Panc1 (cell line): ENCODE data around the gene DNAAF2.

ENCODE experiments used
- POLR2AphosphoS5 ChIP-seq: IDR thresholded peaks from 2 replicates; pipeline ENCODE4 v1.6.1; 2012; ENCODE audit warnings: mild to moderate bottlenecking, low read depth, low read length, moderate library complexity
- REST ChIP-seq, 2 experiments: IDR thresholded peaks; 2 replicates each; pipeline ENCODE4 v1.6.1; 2011 to 2012; ENCODE audit warnings: low read depth in 2 of 2, control low read depth in 1 of 2, low read length in 1 of 2, mild to moderate bottlenecking in 1 of 2, moderate library complexity in 1 of 2; ENCODE audit not compliant: insufficient read depth in 1 of 2
- SIN3A ChIP-seq: IDR thresholded peaks from 2 replicates; pipeline ENCODE4 v1.6.1; 2012; ENCODE audit warnings: low read depth, mild to moderate bottlenecking, low read length, moderate library complexity, borderline replicate concordance; ENCODE audit not compliant: insufficient read depth
- TCF7L2 ChIP-seq: IDR thresholded peaks from 2 replicates; pipeline ENCODE4 v1.6.1; 2011; ENCODE audit warnings: mild to moderate bottlenecking, low read depth, low read length, inconsistent platforms
- TF ChIP-seq, protein P1 (sequence below): fragments of 450-650 bp; IDR thresholded peaks from 2 replicates; pipeline ENCODE4 v1.5.1; 2017; ENCODE audit warnings: mild to moderate bottlenecking

DNA sequence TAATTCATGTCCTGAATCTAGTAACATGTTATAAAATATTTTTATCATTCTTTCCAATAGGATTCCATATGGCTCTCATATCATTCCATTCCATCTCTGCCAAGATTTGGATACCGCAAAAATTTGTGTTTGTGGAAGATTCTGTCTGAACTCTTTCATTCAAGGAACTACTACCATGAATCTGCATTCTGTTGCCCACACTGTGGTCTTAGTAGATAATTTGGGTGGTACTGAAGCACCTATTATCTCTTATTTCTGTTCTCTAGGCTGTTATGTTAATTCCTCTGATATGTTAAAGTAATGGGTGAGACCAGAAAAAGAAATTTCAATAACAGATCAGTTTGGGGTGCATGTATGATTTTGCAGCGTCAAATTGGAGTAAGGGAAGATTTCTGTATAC lies 20.8 kb downstream of the DNAAF2 start:
- TF ChIP-seq, protein P1, sequence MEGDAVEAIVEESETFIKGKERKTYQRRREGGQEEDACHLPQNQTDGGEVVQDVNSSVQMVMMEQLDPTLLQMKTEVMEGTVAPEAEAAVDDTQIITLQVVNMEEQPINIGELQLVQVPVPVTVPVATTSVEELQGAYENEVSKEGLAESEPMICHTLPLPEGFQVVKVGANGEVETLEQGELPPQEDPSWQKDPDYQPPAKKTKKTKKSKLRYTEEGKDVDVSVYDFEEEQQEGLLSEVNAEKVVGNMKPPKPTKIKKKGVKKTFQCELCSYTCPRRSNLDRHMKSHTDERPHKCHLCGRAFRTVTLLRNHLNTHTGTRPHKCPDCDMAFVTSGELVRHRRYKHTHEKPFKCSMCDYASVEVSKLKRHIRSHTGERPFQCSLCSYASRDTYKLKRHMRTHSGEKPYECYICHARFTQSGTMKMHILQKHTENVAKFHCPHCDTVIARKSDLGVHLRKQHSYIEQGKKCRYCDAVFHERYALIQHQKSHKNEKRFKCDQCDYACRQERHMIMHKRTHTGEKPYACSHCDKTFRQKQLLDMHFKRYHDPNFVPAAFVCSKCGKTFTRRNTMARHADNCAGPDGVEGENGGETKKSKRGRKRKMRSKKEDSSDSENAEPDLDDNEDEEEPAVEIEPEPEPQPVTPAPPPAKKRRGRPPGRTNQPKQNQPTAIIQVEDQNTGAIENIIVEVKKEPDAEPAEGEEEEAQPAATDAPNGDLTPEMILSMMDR, result no peak
- no peak for TF ChIP-seq POLR2AphosphoS5
- TF ChIP-seq REST (IDR thresholded peaks at IDR 0.05; ENCODE audit: insufficient read depth in 1 of 2, low read depth in 2 of 2, low read length in 1 of 2), result no peak
- TF ChIP-seq TCF7L2, result no peak
- TF ChIP-seq SIN3A, result no peak
